HG02870 (cell line): ENCODE data around the gene LYRM1.
"Not testable (repeated sequence)": the region's sequence is repeated elsewhere in the genome, so short reads cannot be mapped to it uniquely, and the experiment has no call there.

Source experiments
- ATAC-seq: cut with Tn5 transposase; IDR thresholded peaks from one replicate; pipeline ENCODE4 v1.9.1; 2021; ENCODE audit warnings: mild to moderate bottlenecking, moderate library complexity; ENCODE audit not compliant: unreplicated experiment

LYRM1 gene

DNA sequence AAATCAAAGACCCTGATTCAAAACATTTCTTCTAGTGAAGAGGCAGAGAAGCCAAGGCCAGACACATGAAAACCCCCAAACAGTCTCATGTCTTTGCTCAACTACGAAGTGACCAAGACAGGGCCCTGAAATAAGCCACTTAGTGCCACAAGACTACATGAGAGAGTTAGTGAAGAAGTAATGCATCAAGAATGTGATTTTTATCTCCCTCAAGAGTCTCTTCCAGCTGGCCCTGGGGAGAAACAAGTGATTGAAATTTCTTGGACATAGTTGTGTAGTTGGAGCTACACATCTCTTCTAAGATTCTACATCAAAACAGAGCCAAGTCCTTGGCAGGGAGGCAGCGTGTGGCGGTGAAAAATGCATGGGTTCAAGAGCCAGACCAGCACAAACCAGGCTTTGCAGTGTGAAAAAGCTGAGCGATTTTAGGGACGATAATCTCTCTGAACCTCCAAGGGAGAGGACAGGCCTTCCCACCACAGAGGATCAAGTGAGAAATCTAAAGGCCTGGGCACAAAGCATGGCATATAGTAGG lies 30.6 kb downstream of the LYRM1 start:
- no peak for ATAC-seq

DNA sequence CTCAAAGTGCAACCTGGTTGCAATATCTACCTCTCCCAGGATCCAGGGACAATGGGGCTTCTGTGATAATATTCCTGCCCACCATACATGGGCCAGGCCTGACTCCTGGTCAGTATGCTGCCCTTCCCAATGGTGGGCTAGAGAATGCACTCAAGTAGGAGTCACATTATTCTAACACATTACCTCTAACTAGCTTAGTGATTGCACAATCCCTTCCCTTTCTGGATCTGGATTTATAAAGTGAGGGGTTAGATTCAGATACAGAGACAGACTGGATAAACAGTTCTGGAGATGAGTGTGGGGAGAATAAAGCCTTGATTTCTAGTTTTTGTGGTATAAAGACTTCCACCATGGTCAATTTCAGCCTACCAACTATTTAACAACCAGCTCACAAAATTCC lies 33.0 kb downstream of the LYRM1 start:
- no peak for ATAC-seq

DNA sequence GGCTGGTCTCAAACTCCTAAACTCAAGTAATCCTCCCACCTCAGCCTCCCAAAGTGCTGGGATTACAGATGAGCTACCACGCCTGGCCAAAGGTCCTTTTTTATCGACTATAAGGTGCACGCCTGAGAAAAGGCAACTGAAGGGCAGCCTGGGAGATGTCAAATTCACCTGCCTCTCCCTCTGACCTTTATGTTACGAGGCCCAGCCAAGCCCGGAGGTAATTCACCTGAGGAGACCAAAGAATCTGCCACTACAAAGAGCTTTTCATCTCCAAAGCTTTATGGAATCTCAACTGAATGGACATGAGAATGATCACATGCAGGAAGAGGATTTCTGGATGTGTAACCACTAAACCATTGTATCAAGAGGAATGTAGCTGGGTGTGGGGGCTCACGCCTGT lies 37.2 kb downstream of the LYRM1 start:
- ATAC-seq = no peak

GRCh38 chr16:20938426-20938825 lies 37.9 kb downstream of the LYRM1 start:
- no peak for ATAC-seq

DNA sequence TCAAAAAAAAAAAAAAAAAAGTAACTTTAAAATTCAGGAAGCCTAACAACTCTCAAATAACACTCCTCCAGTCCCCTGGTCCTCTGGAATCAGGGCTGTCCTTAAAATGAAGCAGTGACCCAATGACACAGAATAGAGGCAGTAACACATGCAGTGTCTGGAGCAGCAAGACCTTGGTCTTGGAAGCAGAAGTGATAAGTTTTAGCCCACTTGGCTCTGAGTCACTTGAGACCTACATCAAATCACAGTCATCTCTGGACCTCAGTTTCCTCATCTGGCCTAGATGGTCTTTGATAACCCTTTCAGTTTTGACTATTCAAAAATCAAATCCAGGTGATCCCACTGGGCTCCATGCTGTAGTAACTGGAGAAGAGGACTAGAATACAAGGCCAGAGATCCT lies 39.0 kb downstream of the LYRM1 start:
- no peak for ATAC-seq

DNA sequence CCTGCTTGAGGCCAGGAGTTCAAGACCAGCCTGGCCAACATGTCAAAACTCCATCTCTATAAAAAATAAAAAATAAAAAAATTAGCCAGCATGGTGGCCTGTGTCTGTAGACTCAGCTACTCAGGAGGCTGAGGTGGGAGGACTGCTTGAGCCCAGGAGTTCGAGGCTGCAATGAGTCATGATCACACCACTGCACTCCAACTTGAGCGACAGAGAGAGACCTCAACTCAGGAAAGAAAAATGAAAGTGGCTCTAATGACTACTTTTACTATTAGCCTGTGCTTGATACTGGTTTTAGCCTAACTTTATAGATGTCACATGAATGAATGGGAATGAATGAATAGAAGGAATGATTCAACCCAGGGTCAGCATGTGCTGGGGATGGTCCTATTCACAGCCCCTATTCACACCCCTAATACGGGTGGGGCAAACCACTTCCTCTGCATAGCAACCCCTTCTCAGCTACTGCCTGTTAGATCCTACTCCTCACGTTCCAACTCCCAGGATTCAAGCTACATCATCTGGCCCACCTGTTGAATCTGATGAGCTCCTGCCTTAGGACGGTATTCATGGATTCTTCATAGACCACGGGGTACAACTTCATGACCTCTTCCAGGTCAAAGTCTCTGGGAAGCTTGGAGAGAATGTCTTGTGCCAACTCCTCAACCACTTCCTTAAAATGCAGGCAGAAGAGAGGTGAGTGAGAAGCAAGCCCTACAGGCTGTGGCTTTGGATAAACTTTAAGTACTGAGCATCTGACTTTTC lies 40.5 kb downstream of the LYRM1 start:
- ATAC-seq = no peak

- ATAC-seq = no peak
Observed at GRCh38 chr16:20941636-20941926, 41.0 kb downstream of the LYRM1 start.

DNA sequence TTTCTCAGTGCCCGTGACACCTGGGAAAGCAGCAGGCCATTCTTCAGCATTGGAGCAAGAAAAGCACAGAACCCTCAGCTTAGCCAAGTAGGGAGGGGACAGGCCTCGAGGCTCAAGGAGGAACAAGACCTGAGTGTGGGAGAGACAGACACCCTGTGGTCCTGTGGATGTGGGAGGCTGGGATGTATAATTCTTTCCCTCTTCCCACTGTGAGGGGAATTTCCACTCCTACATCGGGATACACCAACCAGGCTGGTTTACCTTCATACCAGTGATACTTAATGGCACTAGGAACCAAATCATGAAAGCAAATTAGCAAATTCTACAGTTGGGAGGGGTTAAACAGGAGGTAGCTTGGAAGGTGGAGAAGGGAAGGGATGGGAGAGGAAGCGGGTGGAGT lies 41.7 kb downstream of the LYRM1 start:
- ATAC-seq = no peak

GRCh38 chr16:20944861-20945574 lies 44.4 kb downstream of the LYRM1 start:
- ATAC-seq = no peak

- not testable (repeated sequence) for ATAC-seq
Observed at GRCh38 chr16:20945575-20945875, 45.0 kb downstream of the LYRM1 start.

- ATAC-seq = no peak
Observed at GRCh38 chr16:20946015-20946629, 45.6 kb downstream of the LYRM1 start.

GRCh38 chr16:20948444-20948843 lies 47.9 kb downstream of the LYRM1 start:
- ATAC-seq = no peak

GRCh38 chr16:20949660-20950059 lies 49.1 kb downstream of the LYRM1 start:
- ATAC-seq = no peak

- ATAC-seq = no peak
Observed at GRCh38 chr16:20950294-20950693, 49.7 kb downstream of the LYRM1 start.

DNA sequence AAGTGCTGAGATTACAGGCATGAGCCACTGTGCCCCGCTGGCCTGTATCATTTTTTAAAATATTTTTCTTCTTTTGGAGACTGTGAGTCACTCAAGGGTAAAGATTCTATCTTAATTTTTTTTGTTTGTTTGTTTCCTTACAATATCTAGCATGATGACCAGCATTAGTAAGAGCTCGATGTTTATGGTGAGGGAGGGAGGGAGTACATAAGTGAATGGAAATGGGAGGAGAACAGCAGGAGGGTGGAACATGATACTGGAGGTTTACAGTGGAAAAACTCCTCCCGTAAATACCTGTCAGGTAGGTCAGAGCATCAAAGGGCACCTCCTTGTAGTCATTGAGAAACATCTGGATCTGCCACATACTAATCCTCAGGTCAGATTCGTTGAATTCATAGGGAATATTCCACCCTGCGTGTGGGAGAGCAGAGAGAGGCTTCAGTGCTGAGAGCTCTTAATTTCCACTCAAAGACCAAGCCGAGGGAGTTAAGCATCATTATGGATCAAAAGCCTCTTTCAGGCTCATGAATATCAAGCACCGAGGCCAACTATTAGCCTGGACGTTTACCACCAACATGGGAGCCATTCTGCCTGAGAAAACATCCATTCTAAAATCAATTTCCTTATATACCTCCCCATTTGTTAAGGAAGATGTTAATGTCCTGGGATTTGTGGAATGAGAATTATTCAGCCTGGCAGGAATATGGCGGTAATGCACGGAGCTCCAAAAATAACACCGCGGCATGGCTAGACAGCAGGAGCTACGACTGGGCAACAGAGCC lies 51.8 kb downstream of the LYRM1 start:
- no peak for ATAC-seq

- no peak for ATAC-seq
Observed at GRCh38 chr16:20954574-20954973, 54.0 kb downstream of the LYRM1 start.

GRCh38 chr16:20956319-20956718 lies 55.7 kb downstream of the LYRM1 start:
- ATAC-seq = no peak

- no peak for ATAC-seq
Observed at GRCh38 chr16:20957153-20957552, 56.6 kb downstream of the LYRM1 start.

DNA sequence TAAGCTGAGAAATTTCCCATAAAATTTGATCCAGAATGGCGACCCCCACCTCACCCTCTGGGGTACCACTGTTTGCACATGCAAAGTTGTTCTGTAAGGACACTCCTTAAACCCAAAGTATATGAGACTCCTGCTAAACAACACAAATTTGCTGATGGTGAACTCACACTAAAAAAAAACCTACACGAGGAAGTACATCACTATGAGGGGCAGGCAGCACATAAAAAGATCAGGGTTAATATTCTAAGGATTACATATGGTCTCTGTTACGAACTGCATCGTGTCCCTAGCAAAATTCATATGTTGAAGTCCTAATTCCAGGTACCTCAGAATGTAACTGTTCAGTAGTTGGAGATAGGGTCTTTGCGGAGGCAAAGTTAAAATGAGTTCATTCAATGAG lies 60.3 kb downstream of the LYRM1 start:
- no peak for ATAC-seq

DNA sequence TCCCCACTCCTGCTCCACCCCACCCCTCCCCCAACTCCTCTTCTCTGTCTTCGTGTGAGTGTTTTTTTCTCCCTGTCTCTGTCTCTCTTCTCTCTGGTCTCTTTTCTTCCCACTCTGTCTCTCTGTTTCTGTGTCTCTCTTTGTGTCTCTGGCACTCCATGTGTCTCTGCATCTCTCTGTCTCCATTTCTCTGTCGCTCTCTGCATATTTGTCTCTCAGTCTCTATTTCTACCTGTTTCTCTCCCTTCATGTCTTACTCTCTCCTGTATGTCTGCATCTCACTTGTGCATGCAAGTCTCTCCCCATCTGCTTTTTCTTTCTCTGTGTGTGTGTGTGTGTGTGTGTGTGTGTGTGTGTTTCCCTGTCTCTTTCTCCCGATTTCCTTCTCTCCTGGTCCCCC lies 68.2 kb downstream of the LYRM1 start:
- no peak for ATAC-seq

- no peak for ATAC-seq
Observed at GRCh38 chr16:20969386-20969785, 68.8 kb downstream of the LYRM1 start.
